Esophagus squamous epithelium (tissue), 5 donors: Measurements from ENCODE around the gene ACOT11. TPM values are rescaled to one million over a fixed set of nuclear protein-coding genes. Genes with fewer than 3 reads are reported as not detected.
"Not testable (repeated sequence)": the region's sequence is repeated elsewhere in the genome, so short reads cannot be mapped to it uniquely, and the experiment has no call there.

ENCODE experiments used
- DNase-seq: peaks from one replicate; lab custom pipeline; 2025; lab: John Stamatoyannopoulos, UW
- H3K27ac ChIP-seq, 4 donors: fragments of 200-600 bp; sonication (generic); one replicate each; pipeline ENCODE4 v1.5.1; 2016 to 2019; ENCODE audit warnings: mild to moderate bottlenecking in 1 of 4
- H3K27me3 ChIP-seq, 4 donors: fragments of 200-600 bp; sonication (generic); 1 replicate in 3 of 4; 2 replicates in 1 of 4; pipeline versions ENCODE4 v1.5.1 to v1.6.0; 2017 to 2021; ENCODE audit warnings: antibody characterized with exemption in 1 of 4
- H3K36me3 ChIP-seq, 3 donors: fragments of 200-600 bp; sonication (generic); one replicate each; pipeline ENCODE4 v1.5.1; 2016 to 2019
- H3K4me1 ChIP-seq, 3 donors: fragments of 200-600 bp; sonication (generic); one replicate each; pipeline ENCODE4 v1.5.1; 2017 to 2019
- H3K4me3 ChIP-seq, 4 donors: fragments of 200-600 bp; sonication (generic); 1 replicate in 3 of 4; 2 replicates in 1 of 4; pipeline ENCODE4 v1.5.1; 2016 to 2019; ENCODE audit warnings: mild to moderate bottlenecking in 2 of 4, moderate library complexity in 1 of 4
- H3K9me3 ChIP-seq, 3 donors: fragments of 200-600 bp; sonication (generic); one replicate each; pipeline ENCODE4 v1.5.1; 2016 to 2019
- CTCF ChIP-seq, 6 experiments: fragments of 450-650 bp in 4 of 6; fragments of 200-600 bp in 2 of 6; sonication (generic) in 2 of 6; IDR thresholded peaks; one replicate each; pipeline ENCODE4 v1.5.1; 2016 to 2019; ENCODE audit warnings: antibody characterized with exemption in 6 of 6, mild to moderate bottlenecking in 4 of 6, moderate library complexity in 4 of 6
- POLR2A ChIP-seq, 4 donors: fragments of 450-650 bp; IDR thresholded peaks; one replicate each; pipeline ENCODE4 v1.6.1; 2017; ENCODE audit warnings: antibody characterized with exemption in 4 of 4, mild to moderate bottlenecking in 4 of 4, moderate library complexity in 3 of 4
- WGBS, 2 donors: methylation state at CpG; one replicate each; pipeline ENCODE4 v1.1.5; 2018; 5-methylcytosine and 5-hydroxymethylcytosine counted together
- intact Hi-C: fragments of 100-400 bp; cut with DNase I; formaldehyde crosslinking; loops from one replicate; pipeline ENCODE4 v1.15.0; 2022
- total RNA-seq, 4 donors: library from RNA; depleted of rRNA; stranded (reverse); fragments of >200 nt; gene quantifications; one replicate each; pipeline ENCODE4 v1.1.0, GENCODE V29; 2016
- donor health status: DM: yes; HTN: yes; CAD: no.

The ACOT11 gene
- total RNA-seq, 4 donors from 2014 or later = 10.1 to 33.9 (median 20.3) TPM

GRCh38 chr1:54510715-54511270 lies 37.2 kb upstream of the ACOT11 start:
- 52 to 78% methylated on average over 3 of the region's 3 CpGs for WGBS, 2 donors
- DNase-seq = no peak
- TF ChIP-seq CTCF (IDR thresholded peaks at IDR 0.05) = no peak

GRCh38 chr1:54513921-54514580 lies 34.0 kb upstream of the ACOT11 start:
- H3K27me3 ChIP-seq, H3K4me1 ChIP-seq, intact Hi-C loops, H3K27ac ChIP-seq, DNase-seq, H3K4me3 ChIP-seq, H3K36me3 ChIP-seq, H3K9me3 ChIP-seq: not testable (repeated sequence)
- WGBS, 2 donors = 90 to 92% methylated on average over 20 to 22 of the region's 24 CpGs

More at GRCh38 chr1:54510715-54511270, 37.2 kb upstream of the ACOT11 start:
- Histone ChIP-seq H3K27me3 (no peaks in the 10 kb centered on the region), H3K4me3 (no peak overlapping the region), H3K9me3 (no peaks in the 10 kb centered on the region), H3K27ac (no peak overlapping the region), H3K4me1 (no peaks in the 10 kb centered on the region), H3K36me3 (no peaks in the 10 kb centered on the region)
- intact Hi-C loops = no loop called here

- H3K4me1 ChIP-seq = no peaks in the 10 kb centered on the region
- 64 to 65% methylated on average over 4 of the region's 4 CpGs for WGBS, 2 donors
- no peak for TF ChIP-seq POLR2A (IDR thresholded peaks at IDR 0.05)
- no peak for TF ChIP-seq CTCF (IDR thresholded peaks at IDR 0.05)
- H3K27me3 ChIP-seq = no peaks in the 10 kb centered on the region
- H3K4me3 ChIP-seq = no peak overlapping the region
- DNase-seq = no peak
- intact Hi-C loops = no loop called here
- H3K27ac ChIP-seq = no peak overlapping the region
- no peaks in the 10 kb centered on the region for H3K36me3 ChIP-seq
- no peaks in the 10 kb centered on the region for H3K9me3 ChIP-seq
Measured at GRCh38 chr1:54516249-54516920, 31.6 kb upstream of the ACOT11 start.

DNA sequence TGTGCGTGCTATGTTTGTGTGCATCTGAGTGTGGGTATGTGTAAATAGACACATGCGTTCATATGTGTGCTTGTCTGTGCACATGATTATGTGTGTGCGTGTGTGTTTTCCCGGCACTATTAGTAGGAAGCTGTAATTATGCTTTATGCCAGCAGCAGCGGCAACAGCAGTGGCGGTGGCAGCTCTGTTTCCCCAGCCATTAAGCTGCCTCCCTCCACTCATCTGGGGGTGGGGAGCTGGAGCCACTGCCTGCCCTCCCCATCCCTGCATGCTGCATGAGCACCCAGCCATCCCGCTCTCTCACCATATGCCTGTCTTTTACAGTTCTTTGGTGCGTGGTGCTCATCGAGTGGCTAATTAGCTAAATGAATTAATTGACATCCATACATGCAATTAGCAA lies 30.5 kb upstream of the ACOT11 start:
- intact Hi-C loops = no loop called here
- no peak for DNase-seq
- H3K36me3 ChIP-seq = no peaks in the 10 kb centered on the region
- no peaks in the 10 kb centered on the region for H3K27me3 ChIP-seq
- no peaks in the 10 kb centered on the region for H3K4me1 ChIP-seq
- no peaks in the 10 kb centered on the region for H3K9me3 ChIP-seq
- WGBS, 2 donors = 89 to 91% methylated on average over 3 to 9 of the region's 9 CpGs
- no peak overlapping the region for H3K4me3 ChIP-seq
- no peak overlapping the region for H3K27ac ChIP-seq
- TF ChIP-seq POLR2A (IDR thresholded peaks at IDR 0.05) (no peak), CTCF (IDR thresholded peaks at IDR 0.05) (no peak)

- no peak overlapping the region for H3K4me3 ChIP-seq
- no peaks in the 10 kb centered on the region for H3K27me3 ChIP-seq
- no peaks in the 10 kb centered on the region for H3K9me3 ChIP-seq
- intact Hi-C loops = no loop called here
- 80 to 85% methylated on average over 2 of the region's 2 CpGs for WGBS, 2 donors
- H3K36me3 ChIP-seq = no peaks in the 10 kb centered on the region
- H3K27ac ChIP-seq = no peak overlapping the region
- DNase-seq = no peak
- TF ChIP-seq CTCF (IDR thresholded peaks at IDR 0.05) (no peak), POLR2A (IDR thresholded peaks at IDR 0.05) (no peak)
- H3K4me1 ChIP-seq = no peaks in the 10 kb centered on the region
Measured at GRCh38 chr1:54518489-54518888, 29.5 kb upstream of the ACOT11 start.
